GM18951 (cell line): ENCODE results near the gene WRAP73.

Experiments used
- POLR2A ChIP-seq: IDR thresholded peaks from 4 replicates; pipeline ENCODE4 v1.6.1; 2011; ENCODE audit warnings: mild to moderate bottlenecking; ENCODE audit not compliant: insufficient read length, insufficient read depth; ENCODE audit errors: extremely low read depth
- in situ Hi-C: fragments of 300-500 bp; cut with MboI; formaldehyde crosslinking; loops from one replicate; pipeline ENCODE4 v1.12.0; 2022; ENCODE audit warnings: low sequenced_read_pairs, mixed read lengths, inconsistent platforms; ENCODE audit not compliant: unreplicated experiment

WRAP73 gene

GRCh38 chr1:3678361-3679097 lies 28.6 kb upstream of the WRAP73 start:
- in situ Hi-C loops: no loop called here
- no peak for TF ChIP-seq POLR2A

DNA sequence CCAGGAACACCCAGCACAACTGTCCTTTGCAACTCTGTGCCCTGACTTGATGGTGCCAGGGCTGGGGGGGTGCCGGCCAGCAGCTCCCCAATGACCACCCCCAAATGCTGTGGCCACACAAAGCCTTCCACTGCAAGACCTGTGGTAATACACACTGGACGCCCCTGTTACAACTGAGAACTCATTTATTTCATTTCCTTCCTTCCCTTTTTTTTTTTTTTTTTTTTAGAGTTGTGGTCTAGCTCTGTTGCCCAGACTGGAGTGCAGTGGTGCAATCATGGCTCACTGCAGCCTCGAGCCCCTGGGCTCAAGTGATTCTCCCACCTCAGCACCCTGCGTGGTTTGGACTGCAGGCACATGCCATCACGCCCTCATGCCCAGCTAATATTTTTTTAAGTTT lies 27.6 kb upstream of the WRAP73 start:
- no peak for TF ChIP-seq POLR2A
- in situ Hi-C loops: no loop called here

- in situ Hi-C loops: no loop called here
- TF ChIP-seq POLR2A: peak; percentile 25
These were observed 26.9 kb upstream of the WRAP73 start for GRCh38 chr1:3676581-3677470.

DNA sequence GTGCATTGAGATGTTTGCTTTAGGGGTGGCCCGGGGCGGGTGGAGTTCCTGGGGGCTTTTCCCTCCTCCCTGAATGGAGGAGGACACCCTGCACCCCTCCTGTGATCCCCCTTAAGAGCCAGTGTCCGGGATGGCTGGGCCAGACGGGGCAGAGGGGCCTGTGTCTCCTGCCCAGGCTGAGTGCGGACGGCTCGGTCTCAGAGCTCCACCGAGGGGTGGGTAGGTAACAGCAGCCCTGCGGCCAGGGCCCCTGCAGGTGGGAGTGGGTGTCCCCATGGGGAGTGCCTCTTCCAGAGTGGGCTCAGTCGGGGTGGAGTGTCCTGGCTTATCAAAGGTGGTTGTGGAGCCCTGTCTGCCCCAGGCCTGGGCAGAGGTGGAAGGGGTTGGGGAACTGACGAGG lies 25.5 kb upstream of the WRAP73 start:
- TF ChIP-seq POLR2A: no peak
- in situ Hi-C loops: no loop called here

DNA sequence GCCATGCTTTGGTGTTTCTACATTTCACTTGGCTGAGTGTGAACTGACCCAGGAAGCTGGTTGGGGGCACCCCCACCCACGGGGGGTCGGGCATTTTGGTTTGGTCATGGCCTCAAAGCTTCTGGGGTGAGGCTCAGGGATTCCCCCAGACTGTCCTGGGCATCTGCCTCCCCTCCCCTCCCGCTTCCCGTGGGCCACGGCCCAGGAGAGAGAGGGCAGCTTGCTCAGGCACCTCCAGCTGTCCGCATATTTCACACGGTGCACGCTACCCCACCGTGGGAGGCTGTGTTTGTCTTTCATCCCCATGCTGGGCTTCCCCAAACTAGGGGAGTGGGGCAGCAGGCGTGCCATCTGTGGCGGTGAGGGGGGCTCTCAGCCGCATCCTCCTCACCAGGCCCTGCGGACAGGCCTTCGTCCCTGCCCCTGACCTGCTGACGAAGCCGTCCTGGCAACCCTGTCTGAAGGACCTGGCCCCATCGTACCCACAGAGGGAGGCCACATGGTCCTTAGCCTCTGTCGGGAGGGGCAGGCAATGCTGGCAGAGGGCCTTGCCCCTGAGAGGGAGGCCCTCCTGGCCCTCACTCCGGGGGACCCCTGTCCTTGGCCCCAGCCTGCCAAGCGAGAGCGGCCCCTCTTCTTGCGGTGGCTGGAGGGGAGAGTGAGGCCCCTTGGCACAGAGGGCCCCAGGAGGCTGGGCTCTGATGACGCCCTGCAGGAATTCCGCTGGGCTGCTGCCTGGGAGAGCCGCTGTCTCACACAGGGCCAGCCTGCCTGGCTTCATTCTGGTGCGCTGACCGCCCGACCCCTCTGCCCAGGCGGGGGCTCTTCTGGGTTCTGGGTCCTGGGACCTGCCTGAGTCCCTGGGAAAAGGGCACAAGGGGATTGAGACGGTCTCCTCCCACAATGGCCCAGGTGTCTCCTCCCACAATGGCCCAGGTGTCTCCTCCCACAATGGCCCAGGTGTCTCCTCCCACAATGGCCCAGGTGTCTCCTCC lies 24.5 kb upstream of the WRAP73 start:
- no peak for TF ChIP-seq POLR2A
- in situ Hi-C loops: no loop called here

DNA sequence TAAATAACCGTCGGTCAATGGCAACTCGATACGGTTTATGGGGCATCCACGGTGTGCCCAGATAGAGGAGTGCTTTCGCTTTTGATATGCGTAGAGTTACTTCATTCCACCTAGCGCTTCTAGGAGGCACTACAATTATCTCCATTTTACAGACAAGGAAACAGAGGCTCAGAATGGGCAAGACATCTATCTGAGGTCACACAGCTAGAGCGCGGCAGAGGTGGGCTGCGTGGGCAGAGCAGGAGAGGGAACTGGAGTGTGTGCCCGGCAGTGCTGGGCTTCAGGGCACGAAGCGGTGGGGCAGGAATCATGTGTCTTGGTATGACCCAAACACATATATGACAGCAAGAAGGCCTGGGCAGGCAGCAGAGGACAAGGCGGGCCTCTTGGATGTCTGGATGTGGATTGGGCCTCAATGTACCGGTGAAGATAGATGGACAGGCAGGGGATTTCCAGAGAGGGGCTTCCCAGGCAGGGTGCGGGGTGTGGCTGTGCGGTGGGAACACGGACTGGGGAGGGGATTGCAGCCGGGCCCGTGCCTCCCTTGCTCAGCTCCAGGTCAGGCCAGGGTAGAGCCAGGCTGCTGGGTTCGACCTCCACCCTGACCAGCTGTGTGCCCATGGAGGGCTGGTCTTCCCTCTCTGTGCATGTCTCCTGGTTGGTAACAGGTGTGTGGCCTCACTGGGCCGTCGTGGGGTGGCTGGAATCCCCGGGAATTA lies 23.6 kb upstream of the WRAP73 start:
- in situ Hi-C loops: no loop called here
- TF ChIP-seq POLR2A: peak; percentile 40

DNA sequence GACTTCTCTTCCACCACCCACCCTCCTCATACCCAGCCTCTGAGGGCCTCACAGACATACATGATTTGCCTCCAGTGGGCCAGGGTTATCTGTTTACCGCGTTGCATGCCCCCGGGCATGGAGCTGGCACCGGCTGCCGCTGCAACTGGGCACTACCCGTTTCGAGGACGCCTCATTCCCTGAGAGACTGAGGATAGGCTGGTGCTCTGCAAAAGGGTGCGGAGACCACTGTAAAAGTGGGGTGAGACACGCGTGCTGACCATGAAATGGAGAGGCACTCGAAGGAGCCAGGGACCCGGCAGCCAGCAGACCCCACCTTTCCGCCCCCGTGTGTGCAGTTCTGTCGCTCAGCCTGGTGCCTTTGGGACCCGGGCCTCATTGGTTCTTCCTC lies 23.1 kb upstream of the WRAP73 start:
- no peak for TF ChIP-seq POLR2A
- in situ Hi-C loops: no loop called here

DNA sequence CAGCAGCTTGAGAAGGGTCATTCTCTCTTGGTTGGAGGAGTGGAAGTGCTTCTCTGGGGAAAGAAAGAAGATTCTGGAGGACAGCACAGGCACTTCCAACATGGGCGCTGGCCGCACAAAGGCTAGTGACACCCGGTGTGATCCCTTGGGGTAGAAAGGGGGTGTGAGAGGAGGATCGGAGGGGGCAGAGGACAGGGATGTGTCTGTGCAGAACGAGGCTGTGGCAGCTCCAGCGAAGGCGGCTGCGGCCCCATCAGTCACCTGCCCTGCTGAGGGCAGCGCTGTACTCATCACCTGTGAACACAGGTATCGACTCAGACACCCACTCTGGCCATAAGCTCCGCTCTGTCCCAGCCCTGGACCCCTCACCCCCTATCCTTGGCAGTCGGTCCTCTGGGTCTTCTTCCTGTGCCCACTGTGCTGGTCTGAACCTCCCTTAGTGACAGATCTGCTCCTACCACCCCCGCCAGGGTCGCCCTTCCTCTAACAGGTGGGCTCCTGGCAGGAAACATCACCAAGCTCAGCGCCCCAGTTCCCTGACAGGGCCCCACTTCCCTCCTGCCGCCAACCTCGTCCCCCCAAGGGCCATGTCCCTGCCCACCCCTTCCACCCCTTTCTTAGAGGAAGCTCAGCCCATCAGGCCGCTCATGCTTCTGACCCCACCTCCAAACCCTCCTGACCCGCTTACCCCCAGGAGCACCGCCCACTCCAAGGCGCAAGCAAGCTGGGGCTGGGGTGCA lies 22.5 kb upstream of the WRAP73 start:
- no peak for TF ChIP-seq POLR2A
- in situ Hi-C loops: no loop called here

DNA sequence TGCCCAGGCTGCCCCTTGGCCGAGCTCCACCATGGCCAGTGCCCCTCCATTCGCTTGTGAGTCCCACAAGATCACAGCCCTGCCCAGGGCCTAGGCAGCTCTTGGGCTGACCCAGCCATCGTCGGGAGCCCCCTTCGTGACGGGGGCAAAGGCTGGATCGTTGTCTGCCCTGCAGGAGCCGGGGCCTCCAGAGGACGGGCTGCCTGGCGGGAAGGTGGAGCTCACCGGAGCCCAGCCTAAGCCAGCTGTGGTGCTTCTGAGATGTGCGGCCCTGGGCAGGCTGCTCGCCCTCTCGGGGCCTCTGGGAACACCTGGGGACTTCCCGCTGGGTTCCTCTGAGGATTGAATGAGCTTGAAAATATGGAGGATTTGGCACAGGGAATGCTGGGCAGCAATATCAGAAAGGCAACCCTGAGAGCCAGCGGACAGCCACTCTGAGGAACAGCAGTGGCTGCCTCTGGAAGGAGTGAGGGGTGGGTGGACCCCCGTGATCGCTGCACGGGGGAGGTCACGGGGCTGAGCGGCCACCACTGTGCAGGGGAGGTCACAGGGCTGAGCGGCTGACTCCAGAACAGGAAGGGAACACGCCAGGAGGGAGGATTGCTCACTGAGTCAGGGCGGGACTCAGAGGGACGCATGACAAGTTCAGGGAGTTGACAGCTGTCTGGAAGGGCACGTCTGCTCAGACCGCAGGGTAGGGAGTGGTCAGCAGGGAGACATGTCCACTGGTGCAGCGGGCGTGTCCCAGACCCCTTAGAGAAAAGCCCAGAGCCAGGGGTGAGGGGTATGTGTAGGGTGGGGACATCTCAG lies 21.7 kb upstream of the WRAP73 start:
- in situ Hi-C loops: no loop called here

GRCh38 chr1:3670823-3671265 lies 20.9 kb upstream of the WRAP73 start:
- in situ Hi-C loops: no loop called here
- no peak for TF ChIP-seq POLR2A

More for the DNA sequence above, 21.7 kb upstream of the WRAP73 start:
- TF ChIP-seq POLR2A: no peak

DNA sequence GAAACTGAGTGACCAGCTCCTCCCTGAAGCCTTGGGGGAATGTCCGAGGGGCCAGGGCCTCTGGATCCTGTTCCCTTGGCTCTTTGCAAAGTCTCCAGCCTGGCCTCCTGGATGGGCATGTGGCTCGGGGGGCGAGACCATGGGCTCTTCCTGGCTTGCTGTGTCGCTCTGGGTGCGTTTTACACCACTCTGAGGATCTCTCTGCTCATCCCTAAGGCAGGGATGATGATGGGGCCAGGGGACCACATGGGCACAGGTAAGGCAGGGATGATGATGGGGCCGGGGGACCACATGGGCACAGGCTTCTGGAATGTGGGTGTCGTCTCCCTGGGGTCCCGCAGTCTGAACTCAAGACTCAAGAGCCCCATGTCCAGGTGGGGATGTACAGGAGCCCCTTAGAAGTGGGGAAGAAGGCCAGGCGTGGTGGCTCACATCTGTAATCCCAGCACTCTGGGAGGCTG lies 20.1 kb upstream of the WRAP73 start:
- no peak for TF ChIP-seq POLR2A
- in situ Hi-C loops: no loop called here
